Testis (tissue), 2 donors: ENCODE data around the gene MAGI2.

Experiments
- POLR2A ChIP-seq: fragments of 450-650 bp; IDR thresholded peaks from one replicate; pipeline ENCODE4 v1.6.1; 2017; ENCODE audit warnings: antibody characterized with exemption, mild to moderate bottlenecking, moderate library complexity
- TF ChIP-seq, protein P1 (sequence below), 3 experiments: fragments of 450-650 bp in 2 of 3; fragments of 200-600 bp in 1 of 3; sonication (generic) in 1 of 3; IDR thresholded peaks; one replicate each; pipeline ENCODE4 v1.5.1; 2016 to 2019; ENCODE audit warnings: antibody characterized with exemption in 3 of 3, mild to moderate bottlenecking in 2 of 3, moderate library complexity in 1 of 3

DNA sequence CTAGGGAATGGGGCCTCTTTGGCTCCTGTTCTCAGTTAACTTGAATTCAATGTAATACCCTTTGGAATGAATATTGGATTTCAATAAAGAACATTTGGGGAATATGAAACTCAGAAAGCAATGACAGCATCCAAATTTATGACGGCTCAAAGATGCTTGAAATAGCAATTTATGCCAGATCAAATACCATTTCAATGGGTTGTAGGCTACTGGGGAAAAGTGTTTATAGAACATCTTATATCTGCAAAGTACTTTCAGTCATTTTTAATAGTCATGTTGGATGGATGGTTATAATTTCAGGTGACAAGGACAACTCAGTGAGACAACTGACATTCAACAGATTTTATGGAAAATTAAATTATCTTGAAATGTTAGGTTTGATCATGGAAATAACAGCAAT lies 882.2 kb downstream of the MAGI2 start:
- TF ChIP-seq, protein P1, sequence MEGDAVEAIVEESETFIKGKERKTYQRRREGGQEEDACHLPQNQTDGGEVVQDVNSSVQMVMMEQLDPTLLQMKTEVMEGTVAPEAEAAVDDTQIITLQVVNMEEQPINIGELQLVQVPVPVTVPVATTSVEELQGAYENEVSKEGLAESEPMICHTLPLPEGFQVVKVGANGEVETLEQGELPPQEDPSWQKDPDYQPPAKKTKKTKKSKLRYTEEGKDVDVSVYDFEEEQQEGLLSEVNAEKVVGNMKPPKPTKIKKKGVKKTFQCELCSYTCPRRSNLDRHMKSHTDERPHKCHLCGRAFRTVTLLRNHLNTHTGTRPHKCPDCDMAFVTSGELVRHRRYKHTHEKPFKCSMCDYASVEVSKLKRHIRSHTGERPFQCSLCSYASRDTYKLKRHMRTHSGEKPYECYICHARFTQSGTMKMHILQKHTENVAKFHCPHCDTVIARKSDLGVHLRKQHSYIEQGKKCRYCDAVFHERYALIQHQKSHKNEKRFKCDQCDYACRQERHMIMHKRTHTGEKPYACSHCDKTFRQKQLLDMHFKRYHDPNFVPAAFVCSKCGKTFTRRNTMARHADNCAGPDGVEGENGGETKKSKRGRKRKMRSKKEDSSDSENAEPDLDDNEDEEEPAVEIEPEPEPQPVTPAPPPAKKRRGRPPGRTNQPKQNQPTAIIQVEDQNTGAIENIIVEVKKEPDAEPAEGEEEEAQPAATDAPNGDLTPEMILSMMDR (IDR thresholded peaks at IDR 0.05): no peak
- TF ChIP-seq POLR2A: no peak
